GM18861 (cell line): ENCODE results near the gene ARMC10.
"Not testable (repeated sequence)": the region's sequence is repeated elsewhere in the genome, so short reads cannot be mapped to it uniquely, and the experiment has no call there.

ENCODE experiments used
- ATAC-seq: cut with Tn5 transposase; IDR thresholded peaks from one replicate; pipeline ENCODE4 v1.9.1; 2021; ENCODE audit not compliant: unreplicated experiment

ARMC10 gene

GRCh38 chr7:103121641-103122040, 46.7 kb downstream of the ARMC10 start:
- ATAC-seq, result no peak

DNA sequence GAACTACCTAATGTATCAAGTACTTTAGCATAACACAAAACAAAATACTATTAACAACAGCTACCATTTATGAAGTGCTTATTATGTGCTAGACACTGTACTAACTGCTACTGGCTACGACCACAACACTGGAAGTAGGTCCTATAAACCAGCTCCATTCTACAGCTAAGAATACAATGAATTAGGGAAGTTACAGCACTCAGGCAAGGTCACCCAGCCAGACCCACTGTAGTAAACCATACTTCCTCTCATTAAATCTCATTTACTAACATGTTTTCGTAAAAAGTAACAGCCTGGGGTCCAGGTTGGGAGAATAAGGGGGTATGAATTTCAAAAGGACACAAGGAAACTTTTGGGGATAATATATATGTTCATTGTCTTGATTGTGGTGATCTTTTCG, 48.6 kb downstream of the ARMC10 start:
- no peak for ATAC-seq

DNA sequence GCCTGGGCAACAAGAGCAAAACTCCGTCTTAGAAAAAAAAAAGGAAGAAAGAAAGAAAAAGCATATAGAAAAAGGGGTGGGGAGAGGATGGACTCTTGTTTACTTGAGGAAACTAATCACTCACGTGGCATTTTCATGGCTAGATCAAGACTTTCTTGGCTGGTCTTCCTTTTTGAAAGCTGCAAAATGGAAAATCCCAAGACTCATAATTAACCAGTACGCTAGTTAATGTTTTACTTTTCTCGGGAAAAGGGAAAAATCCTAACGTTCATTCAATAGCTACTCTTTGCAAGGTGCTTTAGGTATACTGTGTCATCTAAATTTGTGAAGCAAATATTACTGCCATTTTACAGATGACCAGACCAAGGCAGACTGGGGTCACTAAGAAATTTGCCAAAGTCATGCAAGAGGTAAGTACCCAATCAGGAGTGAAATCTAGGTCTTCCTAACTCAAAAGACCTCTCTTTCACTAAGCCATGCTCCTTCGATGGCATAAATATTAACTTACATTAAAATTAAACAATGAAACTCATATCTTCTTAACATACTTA, 49.6 kb downstream of the ARMC10 start:
- no peak for ATAC-seq

DNA sequence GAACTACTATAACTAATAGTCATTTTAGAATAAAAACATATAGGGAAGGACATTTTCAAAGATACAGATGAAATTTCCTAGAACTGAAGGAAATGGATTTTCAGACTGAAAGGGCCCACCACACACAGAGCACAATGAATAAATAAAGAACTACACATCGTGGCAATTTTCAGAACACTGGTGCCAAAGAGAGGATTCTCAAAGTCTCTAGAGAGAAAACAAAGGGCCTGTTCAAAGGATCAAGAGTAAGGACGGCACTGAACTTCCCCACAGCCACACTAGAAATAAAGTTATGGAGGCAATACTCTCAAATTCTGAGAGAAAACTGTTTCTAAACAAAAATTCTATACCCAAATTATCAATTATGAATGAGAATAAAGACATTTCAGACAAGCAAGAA, 52.1 kb downstream of the ARMC10 start:
- ATAC-seq, result no peak

DNA sequence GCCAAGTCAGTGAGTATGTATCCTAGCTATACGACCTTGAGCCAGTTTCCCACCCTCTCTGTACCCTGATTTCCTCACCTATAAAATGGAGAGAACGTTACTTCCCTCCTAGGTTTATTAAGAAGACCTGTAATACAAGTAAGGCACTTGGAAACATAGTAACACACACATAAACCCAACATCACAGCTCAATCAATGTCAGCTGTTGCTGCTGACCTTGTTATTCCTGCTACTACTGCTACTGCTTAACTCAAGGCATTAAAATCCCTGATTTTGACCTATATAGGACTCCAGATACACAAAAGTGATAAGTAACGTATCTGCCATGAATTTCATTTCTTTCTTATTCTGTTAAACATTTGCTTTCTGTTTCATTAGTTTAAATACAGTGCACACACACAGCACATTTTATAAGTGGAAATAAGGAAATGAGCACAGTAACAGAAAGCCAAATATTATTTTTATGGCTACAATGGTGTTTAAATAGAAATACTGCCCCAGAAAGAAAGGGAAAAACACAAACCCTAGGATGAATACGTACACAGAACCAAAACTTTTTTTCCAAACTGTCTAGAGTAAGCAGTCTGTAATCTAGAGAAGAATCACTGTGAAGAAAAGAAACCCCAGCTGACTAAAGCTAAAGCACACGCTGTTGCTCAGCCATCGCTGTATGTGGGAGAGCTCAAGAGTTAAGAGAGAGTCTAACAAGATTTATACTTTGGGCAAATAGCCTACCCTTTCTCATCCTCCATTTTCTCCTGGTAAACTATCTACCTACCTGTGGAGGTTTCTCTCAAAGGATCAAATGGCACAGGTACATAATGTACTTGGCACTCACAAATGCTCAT, 55.0 kb downstream of the ARMC10 start:
- ATAC-seq, result no peak

GRCh38 chr7:103130901-103131624, 56.1 kb downstream of the ARMC10 start:
- ATAC-seq, result no peak

DNA sequence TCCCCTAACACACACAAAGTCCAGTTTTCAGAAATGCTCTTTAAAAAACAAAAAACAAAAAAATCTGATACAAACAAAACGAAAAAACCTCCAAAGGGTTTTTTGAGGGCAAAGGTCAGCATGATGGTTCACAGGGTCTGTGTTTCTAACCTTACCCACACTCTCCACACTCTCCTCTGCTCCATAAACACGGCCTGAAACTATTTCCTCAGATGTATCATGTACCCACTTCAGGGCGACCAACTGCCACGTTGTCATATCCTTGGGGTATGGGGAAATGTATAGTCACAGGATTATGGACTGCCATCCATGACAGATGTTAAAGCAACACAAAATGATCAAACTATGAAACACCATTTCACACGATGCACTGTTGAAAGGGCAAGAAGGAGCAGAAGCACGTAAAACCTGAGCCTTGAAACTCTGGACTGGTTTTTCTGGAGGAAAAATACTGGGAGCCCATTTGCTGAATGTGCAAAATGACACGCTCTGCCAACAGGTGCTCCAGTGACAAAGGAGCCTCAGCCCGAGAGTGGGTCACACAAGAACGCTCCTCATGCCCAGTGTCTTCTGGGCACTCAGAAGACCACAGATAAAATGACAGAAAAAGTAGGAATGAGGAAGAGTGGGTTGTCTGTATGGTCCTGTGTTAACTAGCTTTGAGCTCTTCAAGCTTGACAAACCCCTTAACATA, 58.2 kb downstream of the ARMC10 start:
- ATAC-seq, result no peak

- ATAC-seq, result no peak
These were observed 60.1 kb downstream of the ARMC10 start for GRCh38 chr7:103134836-103135554.

- no peak for ATAC-seq
These were observed 65.1 kb downstream of the ARMC10 start for GRCh38 chr7:103140061-103140460.

DNA sequence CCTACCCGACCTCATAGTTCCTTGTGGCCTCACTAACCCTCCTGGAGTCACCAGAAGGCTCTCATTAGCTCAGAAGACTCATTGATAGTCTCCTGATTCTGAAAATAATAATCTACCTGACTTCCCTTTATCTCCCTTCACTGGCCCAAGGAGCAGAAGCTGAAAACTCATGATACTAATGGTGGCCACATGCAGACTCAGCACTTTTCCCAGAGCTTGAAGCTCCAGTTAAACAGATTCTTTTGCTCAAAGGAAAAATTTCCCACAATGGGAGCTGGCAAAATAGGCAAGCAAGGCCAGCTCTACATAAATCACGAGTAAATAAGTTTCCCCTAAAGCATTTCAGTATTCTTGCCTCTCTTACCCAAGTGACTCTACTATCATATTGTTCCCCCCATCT, 65.7 kb downstream of the ARMC10 start:
- no peak for ATAC-seq

DNA sequence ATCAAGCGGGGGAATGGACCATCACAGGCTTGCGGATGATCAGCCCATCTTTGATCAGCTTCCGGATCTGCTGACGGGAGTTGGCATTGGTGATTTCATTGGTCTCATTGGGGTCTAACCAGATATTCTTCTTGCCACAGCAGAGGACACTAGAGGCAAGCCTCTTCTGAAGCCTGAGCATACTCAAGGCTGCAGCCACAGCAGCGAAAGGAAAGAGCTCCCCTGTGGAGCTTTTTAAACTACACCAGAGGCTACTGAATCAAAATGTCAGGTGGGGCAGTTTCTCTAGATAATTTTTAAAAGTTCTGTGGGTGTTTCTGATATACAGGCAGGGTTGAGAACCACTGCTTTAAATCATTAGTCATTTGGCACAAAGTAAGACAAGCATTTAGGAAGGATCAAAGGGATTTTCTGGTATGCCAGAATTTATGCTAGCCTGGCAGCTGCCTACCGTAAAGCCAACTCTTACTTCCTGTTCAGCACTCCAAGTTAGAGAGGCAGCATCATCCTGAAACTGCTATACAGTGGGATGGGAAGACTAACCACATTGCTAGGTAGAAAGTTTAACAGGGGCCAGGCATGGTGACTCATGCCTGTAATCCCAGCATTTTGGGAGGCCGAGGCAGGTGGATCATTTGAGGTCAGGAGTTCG, 66.9 kb downstream of the ARMC10 start:
- ATAC-seq, result no peak

DNA sequence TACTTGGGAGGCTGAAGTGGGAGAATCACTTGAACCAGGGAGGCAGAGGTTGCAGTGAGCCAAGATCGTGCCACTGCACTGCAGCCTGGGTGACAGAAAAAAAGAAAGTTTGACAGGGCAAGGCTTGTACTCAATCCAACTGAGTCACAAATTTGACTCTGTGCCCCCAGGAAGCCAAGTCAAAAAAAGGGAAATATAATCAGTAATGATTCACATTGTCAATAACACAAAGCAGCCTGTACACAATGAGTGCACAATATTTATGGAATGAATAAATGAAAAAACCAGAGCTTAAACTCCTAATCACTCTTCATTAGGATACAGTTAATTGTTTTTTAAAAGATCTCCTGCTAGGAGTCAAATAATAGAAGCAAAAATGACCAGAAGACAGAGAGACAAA, 67.6 kb downstream of the ARMC10 start:
- no peak for ATAC-seq

GRCh38 chr7:103143868-103144267, 68.9 kb downstream of the ARMC10 start:
- no peak for ATAC-seq

- ATAC-seq, result not testable (repeated sequence)
These were observed 69.8 kb downstream of the ARMC10 start for GRCh38 chr7:103144754-103145153.

DNA sequence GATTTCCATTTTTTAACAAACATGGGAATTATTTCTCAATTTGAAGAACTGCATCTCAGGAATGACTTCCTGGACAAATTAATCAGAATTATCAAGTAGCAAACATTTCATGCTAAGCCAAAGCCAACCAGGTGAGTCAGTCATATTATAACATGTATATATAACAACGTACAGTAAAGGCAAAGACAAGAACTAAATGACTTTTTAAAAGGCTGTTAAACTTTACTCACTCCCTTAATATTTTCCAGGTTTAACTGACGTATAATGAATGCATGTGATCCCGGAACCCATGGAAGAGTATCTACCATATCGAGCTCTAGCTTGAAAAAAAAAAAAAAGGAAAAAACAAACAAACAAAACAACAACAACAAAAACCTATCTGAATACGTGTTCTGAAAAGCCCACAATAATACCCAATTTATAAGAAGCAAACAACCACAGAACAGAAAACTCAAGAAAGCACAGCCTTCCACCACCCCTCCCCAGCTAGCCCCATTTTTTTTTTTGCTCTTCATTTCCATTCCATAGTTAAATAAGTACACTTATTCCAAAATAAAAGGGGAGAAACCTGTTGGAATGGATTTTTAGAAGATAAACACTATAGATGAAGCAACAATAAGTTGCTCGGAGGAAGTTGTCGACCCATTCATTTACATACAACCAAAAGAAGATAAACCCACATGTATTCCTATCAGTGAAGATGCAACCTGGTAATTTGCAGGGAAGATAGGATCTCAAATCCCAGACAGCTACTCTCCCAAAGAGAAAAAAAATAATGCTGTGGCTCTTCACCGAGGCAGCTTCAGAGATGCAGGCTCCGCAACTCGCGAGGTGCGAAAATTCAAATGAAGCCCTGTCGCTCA, 73.4 kb downstream of the ARMC10 start:
- no peak for ATAC-seq
